H1 (cell line): ENCODE measurements around the gene ATG16L2. TPM values are rescaled to one million over a fixed set of nuclear protein-coding genes. Genes with fewer than 3 reads are reported as not detected.
A peak's percentile ranks its signal among the peaks of the same experiment; 100 is the strongest.

ENCODE experiments used
- CTCF ChIA-PET: fragments of 300-600 bp; sonication (Branson Sonifier 250); formaldehyde crosslinking; loops from one replicate; lab custom pipeline; 2021; ENCODE audit not compliant: partially characterized antibody; lab: Charles Lee
- POLR2A ChIA-PET: fragments of 300-600 bp; sonication (Branson Sonifier 250); formaldehyde crosslinking; loops from one replicate; lab custom pipeline; 2021; ENCODE audit warnings: inconsistent platforms; ENCODE audit not compliant: partially characterized antibody; lab: Charles Lee
- DNase-seq, 2 experiments: peaks; one replicate each; pipeline versions ENCODE4 v3.0.0 to v3.0.0-alpha.2; 2010 to 2022; ENCODE audit warnings: low spot score in 2 of 2, low read depth in 1 of 2, mixed read lengths in 1 of 2
- FAIRE-seq: peaks from 2 replicates; lab custom pipeline; 2011; peaks lifted over from hg19 to GRCh38; lab: Jason Lieb, UNC
- H2AFZ ChIP-seq: 2 replicates; pipeline ENCODE4 v1.8.1; 2012; ENCODE audit warnings: low read length, inconsistent platforms
- H2AK5ac ChIP-seq: 2 replicates; pipeline ENCODE4 v1.6.1; 2013; ENCODE audit warnings: low read depth, low read length
- H2BK120ac ChIP-seq: replicated peaks from 2 replicates; pipeline ENCODE3; 2013; ENCODE audit warnings: low read depth, low read length, inconsistent platforms
- H2BK12ac ChIP-seq: 2 replicates; pipeline ENCODE4 v1.6.1; 2013; ENCODE audit warnings: low read depth, low read length
- H2BK15ac ChIP-seq: 2 replicates; pipeline ENCODE4 v1.6.1; 2013; ENCODE audit warnings: low read length
- H2BK20ac ChIP-seq: 2 replicates; pipeline ENCODE4 v1.6.1; 2013; ENCODE audit warnings: low read length
- H2BK5ac ChIP-seq: 2 replicates; pipeline ENCODE4 v1.6.1; 2013; ENCODE audit warnings: low read depth, low read length
- H3K14ac ChIP-seq: 2 replicates; pipeline ENCODE4 v1.6.1; 2013; ENCODE audit warnings: inconsistent platforms; ENCODE audit not compliant: insufficient read length
- H3K18ac ChIP-seq: 2 replicates; pipeline ENCODE4 v1.6.1; 2013; ENCODE audit warnings: low read length; ENCODE audit errors: extremely low read depth
- H3K23ac ChIP-seq: 2 replicates; pipeline ENCODE4 v1.6.1; 2013; ENCODE audit warnings: inconsistent platforms; ENCODE audit not compliant: insufficient read length
- H3K23me2 ChIP-seq: 2 replicates; pipeline ENCODE4 v1.6.1; 2013; ENCODE audit warnings: low read depth, low read length
- H3K27ac ChIP-seq: 2 replicates; pipeline ENCODE4 v1.6.1; 2011; ENCODE audit warnings: low read depth, low read length, inconsistent platforms
- H3K27me3 ChIP-seq, 4 experiments: replicated peaks in 1 of 4; 1 replicate in 1 of 4; 2 replicates in 3 of 4; pipeline versions ENCODE4 v1.6.1 to v1.8.1; 2011 to 2013; ENCODE audit warnings: low read length in 3 of 4, mild to moderate bottlenecking in 3 of 4, inconsistent platforms in 2 of 4, mixed read lengths in 2 of 4, moderate library complexity in 1 of 4; ENCODE audit not compliant: control insufficient read depth in 3 of 4, insufficient read depth in 3 of 4; ENCODE audit errors: extremely low read depth in 1 of 4
- H3K36me3 ChIP-seq, 4 experiments: 2 replicates each; pipeline versions ENCODE4 v1.6.1 to v1.8.1; 2011 to 2013; ENCODE audit warnings: mild to moderate bottlenecking in 4 of 4, low read length in 3 of 4, moderate library complexity in 2 of 4, control low read depth in 1 of 4, inconsistent platforms in 1 of 4; ENCODE audit not compliant: insufficient read depth in 4 of 4, control insufficient read depth in 2 of 4
- H3K4ac ChIP-seq: replicated peaks from 2 replicates; pipeline ENCODE3; 2013; ENCODE audit warnings: low read length, low read depth, mixed read lengths, inconsistent platforms; ENCODE audit not compliant: insufficient read length
- H3K4me1 ChIP-seq, 4 experiments: replicated peaks in 1 of 4; 1 replicate in 1 of 4; 2 replicates in 3 of 4; pipeline versions ENCODE4 v1.6.1 to v1.8.1; 2011 to 2013; ENCODE audit warnings: low read length in 3 of 4, inconsistent platforms in 2 of 4, mixed read lengths in 1 of 4; ENCODE audit not compliant: insufficient read depth in 4 of 4, control insufficient read depth in 3 of 4
- H3K4me2 ChIP-seq, 2 experiments: 2 replicates each; pipeline versions ENCODE4 v1.6.1 to v1.8.1; 2011 to 2013; ENCODE audit warnings: low read depth in 2 of 2, low read length in 2 of 2, control low read depth in 1 of 2, inconsistent platforms in 1 of 2, mild to moderate bottlenecking in 1 of 2; ENCODE audit not compliant: insufficient read depth in 1 of 2
- H3K4me3 ChIP-seq, 4 experiments: fragments of 200-600, 300-600 bp in 1 of 4; sonication (generic), shearing (Covaris generic), sonication (Bioruptor Twin) in 1 of 4; 2 replicates each; pipeline versions ENCODE4 v1.5.1 to v1.8.1; 2011 to 2016; ENCODE audit warnings: low read length in 4 of 4, low read depth in 3 of 4, control low read depth in 2 of 4, inconsistent platforms in 2 of 4, mild to moderate bottlenecking in 2 of 4, mixed read lengths in 1 of 4, moderate library complexity in 1 of 4; ENCODE audit not compliant: insufficient read depth in 2 of 4; ENCODE audit errors: extremely low read depth in 1 of 4
- H3K56ac ChIP-seq: replicated peaks from 2 replicates; pipeline ENCODE3; 2013; ENCODE audit warnings: low read depth, mild to moderate bottlenecking, mixed read lengths, low read length, inconsistent platforms; ENCODE audit not compliant: insufficient read length
- H3K79me1 ChIP-seq: 2 replicates; pipeline ENCODE4 v1.6.1; 2013; ENCODE audit warnings: low read depth, low read length, control low read depth
- H3K79me2 ChIP-seq, 2 experiments: 2 replicates each; pipeline versions ENCODE4 v1.6.1 to v1.8.1; 2012 to 2013; ENCODE audit warnings: low read length in 2 of 2, mild to moderate bottlenecking in 2 of 2, inconsistent platforms in 1 of 2; ENCODE audit not compliant: insufficient read depth in 2 of 2, control insufficient read depth in 1 of 2
- H3K9ac ChIP-seq, 4 experiments: replicated peaks in 1 of 4; 1 replicate in 1 of 4; 2 replicates in 3 of 4; pipeline versions ENCODE4 v1.6.1 to v1.8.1; 2011 to 2013; ENCODE audit warnings: low read depth in 3 of 4, low read length in 3 of 4, control low read depth in 2 of 4, mild to moderate bottlenecking in 2 of 4, moderate library complexity in 2 of 4, inconsistent platforms in 1 of 4; ENCODE audit errors: extremely low read depth in 1 of 4
- H3K9me3 ChIP-seq, 2 experiments: 2 replicates each; pipeline versions ENCODE4 v1.6.1 to v1.8.1; 2012 to 2013; ENCODE audit warnings: mild to moderate bottlenecking in 2 of 2, moderate library complexity in 2 of 2, control low read depth in 1 of 2, inconsistent platforms in 1 of 2, low read depth in 1 of 2, low read length in 1 of 2, mixed read lengths in 1 of 2; ENCODE audit not compliant: insufficient read depth in 2 of 2
- H4K20me1 ChIP-seq, 2 experiments: replicated peaks in 1 of 2; 2 replicates each; pipeline versions ENCODE3 to v1.8.1; 2011 to 2013; ENCODE audit warnings: inconsistent platforms in 2 of 2, low read length in 2 of 2, mild to moderate bottlenecking in 1 of 2; ENCODE audit not compliant: insufficient read depth in 2 of 2, control insufficient read depth in 1 of 2
- H4K5ac ChIP-seq: 2 replicates; pipeline ENCODE4 v1.6.1; 2013; ENCODE audit warnings: low read length, low read depth, mixed read lengths, inconsistent platforms; ENCODE audit not compliant: insufficient read length
- H4K8ac ChIP-seq: 2 replicates; pipeline ENCODE4 v1.8.0; 2013; ENCODE audit warnings: mild to moderate bottlenecking, moderate library complexity, low read length, inconsistent platforms; ENCODE audit not compliant: insufficient read depth; ENCODE audit errors: extremely low read depth
- H4K91ac ChIP-seq: replicated peaks from 2 replicates; pipeline ENCODE3; 2013; ENCODE audit warnings: low read length, mixed read lengths, inconsistent platforms; ENCODE audit not compliant: insufficient read length
- CREB1 ChIP-seq: IDR thresholded peaks from 2 replicates; pipeline ENCODE4 v1.6.1; 2012; ENCODE audit warnings: inconsistent platforms
- JUND ChIP-seq: IDR thresholded peaks from 2 replicates; pipeline ENCODE4 v1.6.1; 2011; ENCODE audit warnings: mild to moderate bottlenecking, improper control_type of control experiment, low read length
- KDM4A ChIP-seq: IDR thresholded peaks from one replicate; pipeline ENCODE4 v1.7.1; 2012; ENCODE audit warnings: low read depth, mild to moderate bottlenecking, moderate library complexity, low read length, inconsistent platforms; ENCODE audit not compliant: severe bottlenecking
- MAFK ChIP-seq: IDR thresholded peaks from 2 replicates; pipeline ENCODE4 v1.6.1; 2012; ENCODE audit warnings: low read depth, mild to moderate bottlenecking, improper control_type of control experiment, low read length
- POLR2A ChIP-seq, 2 experiments: IDR thresholded peaks; 1 replicate in 1 of 2; 2 replicates in 1 of 2; pipeline ENCODE4 v1.6.1; 2011; ENCODE audit warnings: low read depth in 2 of 2, low read length in 2 of 2, mild to moderate bottlenecking in 2 of 2; ENCODE audit errors: control extremely low read depth in 1 of 2
- RXRA ChIP-seq: IDR thresholded peaks from 2 replicates; pipeline ENCODE4 v1.6.1; 2011; ENCODE audit warnings: low read depth, mild to moderate bottlenecking, low read length, moderate library complexity; ENCODE audit not compliant: insufficient read depth
- SP2 ChIP-seq: IDR thresholded peaks from 2 replicates; pipeline ENCODE4 v1.6.1; 2012; ENCODE audit warnings: mild to moderate bottlenecking, low read length, inconsistent platforms
- TAF1 ChIP-seq: IDR thresholded peaks from 2 replicates; pipeline ENCODE4 v1.6.1; 2011; ENCODE audit warnings: mild to moderate bottlenecking, low read depth, low read length
- TBP ChIP-seq: IDR thresholded peaks from 2 replicates; pipeline ENCODE4 v1.6.1; 2011; ENCODE audit warnings: low read depth, low read length, improper control_type of control experiment
- USF2 ChIP-seq: IDR thresholded peaks from 2 replicates; pipeline ENCODE4 v1.6.1; 2011; ENCODE audit warnings: low read length, improper control_type of control experiment
- WGBS, 2 experiments: shearing (Covaris generic) in 1 of 2; methylation state at CpG; one replicate each; pipeline versions ENCODE4 v1.1.6 to v1.1.7; 2013 to 2015; ENCODE audit warnings: low lambda C conversion rate in 2 of 2, mixed read lengths in 2 of 2, inconsistent platforms in 1 of 2, low coverage in 1 of 2, missing lambda C conversion rate in 1 of 2; ENCODE audit not compliant: insufficient replicate concordance in 2 of 2, insufficient coverage in 1 of 2, insufficient read length in 1 of 2; ENCODE audit errors: extremely low coverage in 1 of 2, missing lambda C conversion rate in 1 of 2; 5-methylcytosine and 5-hydroxymethylcytosine counted together
- polyA plus RNA-seq, 7 experiments: library from polyadenylated mRNA; depleted of rRNA in 3 of 7; stranded (reverse) in 5 of 7; unstranded in 2 of 7; fragments of >200 nt in 5 of 7; fragments of 200-250 nt in 2 of 7; gene quantifications; 1 replicate in 5 of 7; 2 replicates in 1 of 7; 4 replicates in 1 of 7; pipeline versions ENCODE4 v1.2.1 to v1.2.3, GENCODE V29; 2011 to 2013; ENCODE audit warnings: missing spikeins in 2 of 7, mixed read lengths in 2 of 7
- total RNA-seq: library from RNA; stranded (reverse); fragmentation: NEBNext Ultra II Directional; extraction: Animal tissue kit (Norgen Biotek cat#: 25700); gene quantifications from 2 replicates; pipeline ENCODE4 v1.2.1, GENCODE V29; 2021

Gene ATG16L2
- total and polyA plus RNA-seq, 2 of the 8 experiments (the other 6 are each of a cell fraction or from before 2014, with no cell fraction given): 11.0 to 18.5 TPM

- Histone ChIP-seq H3K9ac (no peak overlapping the region), H3K9me3 (no peaks in the 10 kb centered on the region), H3K4me2 (no peak overlapping the region), H3K14ac (no peak overlapping the region), H3K27me3 (no peaks in the 10 kb centered on the region), H4K20me1 (no peaks in the 10 kb centered on the region), H2AK5ac (no peak overlapping the region), H3K4ac (no peak overlapping the region), H4K8ac (no peak overlapping the region; the same call in 1 of the 2 replicates), H4K5ac (no peak overlapping the region), H3K79me1 (0 out of 2 replicates have a peak, but pooled peaks cover 2% of the 10 kb centered on the region), H3K4me3 (no peak overlapping the region), H3K18ac (no peak overlapping the region), H3K23me2 (no peaks in the 10 kb centered on the region), H3K36me3 (no peaks in the 10 kb centered on the region), H3K23ac (no peak overlapping the region), H2BK12ac (no peak overlapping the region), H3K56ac (no peak overlapping the region), H2AFZ (no peak overlapping the region), H3K79me2 (no peaks in the 10 kb centered on the region), H3K27ac (no peak overlapping the region), H2BK5ac (peak overlapping the region; percentile 44; the same call in 1 of the 2 replicates), H2BK120ac (no peak overlapping the region), H4K91ac (no peak overlapping the region), H3K4me1 (peaks cover 3 to 5% (median 4%) of the 10 kb centered on the region in 4 experiments; a peak in 6 of 7 replicates), H2BK20ac (no peak overlapping the region), H2BK15ac (no peak overlapping the region)
- CTCF ChIA-PET: interaction anchor here (0.6 to 2.7 kb wide), 13 partner anchors 14 to 396 kb away, joined by 3 to 13 read pairs (median 4); no protein-coding TSS in a partner anchor
- 84% methylated on average over 10 of the region's 10 CpGs; no CpG with 5 or more reads in 1 of the 2 experiments for WGBS, 2 experiments
- POLR2A ChIA-PET: interaction anchor here (1.1 to 1.4 kb wide), 3 partner anchors 9 to 23 kb away, joined by 3 to 4 read pairs (median 3); no protein-coding TSS in a partner anchor
- DNase-seq (no peak), FAIRE-seq (no peak)
- TF ChIP-seq RXRA (no peak), POLR2A (IDR thresholded peaks at IDR 0.05; ENCODE audit: control extremely low read depth in 1 of 2, low read depth in 2 of 2, low read length in 2 of 2) (no peak), CREB1 (no peak), TBP (no peak), MAFK (no peak), USF2 (no peak), TAF1 (no peak), JUND (no peak), KDM4A (no peak), SP2 (no peak)
These were observed 24.6 kb upstream of the ATG16L2 start for GRCh38 chr11:72789493-72790131.
